Mesothelial cell of epicardium (in vitro differentiated cells): ENCODE measurements around the gene CNGB1. TPM values are rescaled to one million over a fixed set of nuclear protein-coding genes. Genes with fewer than 3 reads are reported as not detected.
"Not testable (repeated sequence)": the region's sequence is repeated elsewhere in the genome, so short reads cannot be mapped to it uniquely, and the experiment has no call there.

Experiments
- DNase-seq, 2 experiments: peaks; one replicate each; pipeline ENCODE4 v3.0.0; 2021; ENCODE audit warnings: low spot score in 2 of 2; ENCODE audit not compliant: unreplicated experiment in 2 of 2
- H3K27ac Mint-ChIP-seq: 2 replicates; pipeline ENCODE4 v1.8.0; 2021; ENCODE audit warnings: mixed read lengths
- H3K27me3 Mint-ChIP-seq: 2 replicates; pipeline ENCODE4 v1.8.0; 2021; ENCODE audit warnings: low read depth, mixed read lengths
- H3K36me3 Mint-ChIP-seq: 2 replicates; pipeline ENCODE4 v1.8.0; 2021; ENCODE audit warnings: mixed read lengths
- H3K4me1 Mint-ChIP-seq: 2 replicates; pipeline ENCODE4 v1.8.0; 2021; ENCODE audit warnings: mixed read lengths
- H3K4me3 Mint-ChIP-seq: 2 replicates; pipeline ENCODE4 v1.8.0; 2021; ENCODE audit warnings: mild to moderate bottlenecking, moderate library complexity, mixed read lengths
- H3K9me3 Mint-ChIP-seq: 2 replicates; pipeline ENCODE4 v1.8.0; 2021; ENCODE audit warnings: mixed read lengths
- CTCF ChIP-seq: fragments of 200-600 bp; sonication (generic); IDR thresholded peaks from one replicate; pipeline ENCODE4 v1.5.0; 2021; ENCODE audit warnings: antibody characterized with exemption; ENCODE audit not compliant: unreplicated experiment
- total RNA-seq: library from RNA; stranded (reverse); gene quantifications from 3 replicates; pipeline ENCODE4 v1.2.1, GENCODE V29; 2021

The CNGB1 gene
- total RNA-seq, 1 donor from 2014 or later, result 0.07 TPM

- DNase-seq, result no peak
- Mint-ChIP-seq H3K27ac (no peak overlapping the region), H3K4me3 (no peak overlapping the region), H3K36me3 (no peaks in the 10 kb centered on the region), H3K27me3 (peaks cover 14% of the 10 kb centered on the region), H3K4me1 (peaks cover 3% of the 10 kb centered on the region), H3K9me3 (peaks cover 3% of the 10 kb centered on the region)
- TF ChIP-seq CTCF, result no peak
Measured at GRCh38 chr16:57897996-57898395, 72.9 kb downstream of the CNGB1 start.

- H3K4me3 Mint-ChIP-seq, result no peak overlapping the region
- DNase-seq, result no peak
- no peak for TF ChIP-seq CTCF
- no peak overlapping the region for H3K27ac Mint-ChIP-seq
- peaks cover 3% of the 10 kb centered on the region for H3K9me3 Mint-ChIP-seq
- peaks cover 3% of the 10 kb centered on the region for H3K4me1 Mint-ChIP-seq
- peaks cover 18% of the 10 kb centered on the region for H3K27me3 Mint-ChIP-seq
- no peaks in the 10 kb centered on the region for H3K36me3 Mint-ChIP-seq
Measured at GRCh38 chr16:57897053-57897784, 73.7 kb downstream of the CNGB1 start.

GRCh38 chr16:57895081-57895547 is 75.8 kb downstream of the CNGB1 start:
- H3K27ac Mint-ChIP-seq, H3K4me3 Mint-ChIP-seq: not testable (repeated sequence)

GRCh38 chr16:57894390-57895080 is 76.4 kb downstream of the CNGB1 start:
- peaks cover 3% of the 10 kb centered on the region for H3K9me3 Mint-ChIP-seq
- no peak for DNase-seq
- H3K4me3 Mint-ChIP-seq, result no peak overlapping the region
- no peaks in the 10 kb centered on the region for H3K36me3 Mint-ChIP-seq
- H3K27ac Mint-ChIP-seq, result no peak overlapping the region
- no peak for TF ChIP-seq CTCF
- H3K4me1 Mint-ChIP-seq, result peaks cover 12% of the 10 kb centered on the region
- peaks cover 11% of the 10 kb centered on the region for H3K27me3 Mint-ChIP-seq

More at GRCh38 chr16:57895081-57895547, 75.8 kb downstream of the CNGB1 start:
- H3K9me3 Mint-ChIP-seq, DNase-seq, H3K4me1 Mint-ChIP-seq, H3K36me3 Mint-ChIP-seq: not testable (repeated sequence)
- peaks cover 14% of the 10 kb centered on the region for H3K27me3 Mint-ChIP-seq

- H3K27me3 Mint-ChIP-seq, result peaks cover 12% of the 10 kb centered on the region
- peaks cover 12% of the 10 kb centered on the region for H3K4me1 Mint-ChIP-seq
- TF ChIP-seq CTCF, result no peak
- no peaks in the 10 kb centered on the region for H3K36me3 Mint-ChIP-seq
- H3K27ac Mint-ChIP-seq, result no peak overlapping the region
- peaks cover 3% of the 10 kb centered on the region for H3K9me3 Mint-ChIP-seq
- H3K4me3 Mint-ChIP-seq, result no peak overlapping the region
- DNase-seq, result no peak
Measured at GRCh38 chr16:57893559-57894389, 77.2 kb downstream of the CNGB1 start.
